A549 treated with GW870086 at 1 μM for 4 hours (cell line): ENCODE data around the gene MAPRE2. TPM values are rescaled to one million over a fixed set of nuclear protein-coding genes. Genes with fewer than 3 reads are reported as not detected.

Experiments
- total RNA-seq: library from RNA; stranded (reverse); fragments of 200-300 nt; extraction: Qiagen RNA extraction; gene quantifications from 5 replicates; pipeline ENCODE4 v1.2.3, GENCODE V29; 2022; ENCODE audit warnings: low read depth

Gene MAPRE2
- 10.9 to 13.7 TPM (median 13.0 TPM) in 5 replicates for total RNA-seq

DNA sequence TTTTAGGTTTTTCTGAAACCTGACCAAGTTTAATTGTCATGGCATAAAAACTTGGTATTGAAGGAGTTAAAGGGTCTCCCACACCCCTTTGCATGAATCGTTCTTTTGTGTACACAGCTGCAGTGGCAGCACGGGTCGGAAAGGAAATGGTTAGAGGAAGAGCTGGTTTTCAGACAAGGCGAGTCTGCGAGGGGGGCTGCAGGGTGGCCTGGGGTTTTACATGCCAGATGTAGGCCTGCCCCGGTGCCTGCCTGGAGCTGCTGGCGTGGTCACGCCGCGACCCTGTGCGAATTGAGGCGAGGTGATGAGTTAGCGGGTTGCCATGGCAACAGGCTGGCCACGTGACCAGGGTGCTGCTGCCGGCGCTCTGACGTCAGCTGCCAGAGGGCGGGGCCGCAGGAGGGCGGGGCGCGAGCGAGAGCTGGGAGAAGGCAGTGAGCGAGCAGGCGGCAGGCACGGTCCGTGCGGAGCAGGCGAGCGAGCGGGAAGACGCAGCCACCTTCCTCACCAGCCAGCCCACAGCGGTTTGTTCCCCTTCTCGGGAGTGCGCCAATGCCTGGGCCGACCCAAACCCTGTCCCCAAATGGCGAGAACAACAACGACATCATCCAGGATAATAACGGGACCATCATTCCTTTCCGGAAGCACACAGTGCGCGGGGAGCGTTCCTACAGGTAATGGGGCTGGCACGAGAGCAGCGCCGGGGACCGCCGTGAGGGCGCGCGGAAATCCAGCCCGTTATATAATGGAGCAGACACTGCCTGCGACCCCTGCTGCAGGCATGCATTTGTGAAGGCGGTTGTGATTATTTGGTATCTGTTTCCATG, at the start of gene MAPRE2:
TSS of gene MAPRE2 (plus strand) at position 426 of the 827 bp plus-strand sequence. CDS start at position 553, 127 bp downstream.

Other genes starting within 250 kb of the MAPRE2 start
- 3.4 to 5.0 TPM (median 4.2 TPM) in 5 replicates for gene ZNF397, start 199.6 kb downstream of the MAPRE2 start, total RNA-seq
- gene ZSCAN30, start 248.8 kb downstream of the MAPRE2 start, total RNA-seq, result 0.38 to 1.0 TPM (median 0.95 TPM) in 5 replicates